NCI-H446 treated with DMSO at 0.1 percent for 48 hours (cell line): ENCODE results near the gene FYCO1.

Experiments
- DNase-seq: peaks from one replicate; lab custom pipeline; 2025; lab: John Stamatoyannopoulos, UW

Gene FYCO1

GRCh38 chr3:45965253-45965652 lies 30.4 kb downstream of the FYCO1 start:
- DNase-seq = no peak

DNA sequence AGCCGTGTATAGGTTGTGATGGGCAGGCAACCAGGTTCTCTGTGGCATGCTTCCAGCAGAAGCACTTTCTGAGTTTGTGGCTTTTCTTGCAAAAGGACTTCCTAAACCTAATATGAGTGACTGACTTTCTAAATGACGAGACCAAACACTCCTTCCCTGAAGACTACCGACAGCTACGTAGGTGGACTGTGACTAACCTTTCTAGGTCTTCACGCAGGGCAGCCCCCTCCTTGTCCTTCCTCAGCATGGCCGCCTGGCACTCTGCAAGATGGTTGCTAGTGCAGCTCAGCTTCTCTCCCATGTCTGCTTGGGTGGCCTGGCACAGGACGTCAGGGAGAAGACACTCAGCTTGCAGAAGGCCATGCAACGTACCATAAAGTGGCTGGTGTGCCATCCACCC lies 31.5 kb downstream of the FYCO1 start:
- no peak for DNase-seq

- DNase-seq = no peak
Observed at GRCh38 chr3:45962033-45962432, 33.6 kb downstream of the FYCO1 start.

GRCh38 chr3:45960289-45960688 lies 35.3 kb downstream of the FYCO1 start:
- no peak for DNase-seq

- DNase-seq = no peak
Observed at GRCh38 chr3:45959201-45959600, 36.4 kb downstream of the FYCO1 start.

DNA sequence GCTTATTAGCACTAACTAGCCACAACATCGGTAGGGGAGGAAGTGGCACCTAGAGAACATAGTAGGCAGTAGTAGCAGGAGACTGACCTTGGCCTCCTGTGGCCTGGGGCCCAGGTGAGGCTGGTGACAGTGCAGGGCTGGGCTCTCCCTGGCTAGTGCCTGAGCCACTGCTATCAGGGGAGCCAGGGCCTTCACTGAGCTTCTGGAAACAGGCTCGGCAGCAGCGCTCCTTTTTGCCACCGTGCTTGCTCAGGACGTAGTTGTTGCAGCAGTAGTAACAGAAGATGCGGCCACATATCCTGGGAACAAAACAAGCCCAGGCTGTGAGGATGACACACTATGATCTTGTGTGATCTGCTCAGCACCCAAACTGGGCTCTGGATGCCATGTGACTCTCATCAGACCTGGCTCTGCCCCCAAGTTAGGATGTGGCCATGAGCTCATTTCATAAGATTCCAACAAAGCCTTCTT lies 37.3 kb downstream of the FYCO1 start:
- no peak for DNase-seq

- DNase-seq = no peak
Observed at GRCh38 chr3:45957586-45957985, 38.0 kb downstream of the FYCO1 start.

DNA sequence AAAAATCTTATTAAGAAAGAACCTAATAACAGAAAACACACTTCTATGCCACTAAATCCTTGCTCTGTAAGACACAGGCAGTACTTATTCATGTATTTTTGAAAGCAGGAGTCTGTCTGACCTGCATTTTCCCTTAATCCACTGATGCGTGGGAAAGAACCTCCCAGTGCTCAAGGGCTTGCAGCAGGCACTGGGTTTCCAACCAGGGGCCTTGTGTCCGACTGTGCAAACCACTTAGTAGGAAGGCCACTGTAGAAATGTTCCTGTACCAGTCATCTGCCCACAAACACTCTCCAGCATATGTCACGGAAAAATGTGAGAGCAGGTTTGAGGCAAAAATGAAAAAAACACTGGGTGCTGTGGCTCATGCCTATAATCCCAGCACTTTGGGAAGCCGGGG lies 39.9 kb downstream of the FYCO1 start:
- no peak for DNase-seq

- DNase-seq = no peak
Observed at GRCh38 chr3:45955017-45955647, 40.5 kb downstream of the FYCO1 start.

DNA sequence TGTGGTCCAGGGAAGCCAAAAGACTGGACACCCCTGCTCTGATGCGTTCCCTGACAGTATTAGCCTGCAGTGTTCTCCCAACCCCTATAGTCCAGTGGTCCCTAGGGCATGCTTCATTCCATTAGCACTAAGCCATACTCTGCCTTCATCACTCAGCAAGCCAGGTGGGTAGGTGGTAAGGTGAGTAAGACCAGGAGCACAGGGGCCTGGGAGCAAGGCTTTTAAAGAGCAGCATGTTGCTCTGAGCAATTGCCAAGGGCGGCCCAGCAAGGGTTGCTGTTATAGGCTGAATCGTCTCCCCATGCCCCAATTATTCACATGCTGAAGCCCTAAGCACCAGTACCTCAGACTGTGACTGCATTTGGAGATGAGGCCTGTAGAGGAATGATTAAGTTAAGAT lies 41.3 kb downstream of the FYCO1 start:
- DNase-seq = no peak

GRCh38 chr3:45953536-45953935 lies 42.1 kb downstream of the FYCO1 start:
- DNase-seq = no peak

DNA sequence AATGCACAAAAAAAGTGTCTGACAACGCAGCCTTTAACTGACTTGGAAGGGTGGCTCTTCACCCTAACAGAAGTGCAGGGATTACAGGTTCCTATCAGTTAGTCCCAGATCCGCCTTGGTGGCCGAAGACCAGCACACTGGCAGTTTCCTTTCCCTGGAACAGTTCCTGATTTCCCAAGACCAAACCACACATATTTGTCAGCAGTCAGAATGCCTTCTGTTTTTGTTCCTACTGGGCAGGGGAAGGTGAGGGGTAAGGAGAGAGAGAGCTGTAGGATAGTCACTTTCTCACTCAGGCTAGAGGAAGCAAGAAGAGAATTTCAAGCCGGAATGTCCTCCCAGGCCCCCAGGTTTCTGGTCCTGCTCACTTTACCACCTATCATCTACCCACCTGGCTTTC lies 43.2 kb downstream of the FYCO1 start:
- no peak for DNase-seq

DNA sequence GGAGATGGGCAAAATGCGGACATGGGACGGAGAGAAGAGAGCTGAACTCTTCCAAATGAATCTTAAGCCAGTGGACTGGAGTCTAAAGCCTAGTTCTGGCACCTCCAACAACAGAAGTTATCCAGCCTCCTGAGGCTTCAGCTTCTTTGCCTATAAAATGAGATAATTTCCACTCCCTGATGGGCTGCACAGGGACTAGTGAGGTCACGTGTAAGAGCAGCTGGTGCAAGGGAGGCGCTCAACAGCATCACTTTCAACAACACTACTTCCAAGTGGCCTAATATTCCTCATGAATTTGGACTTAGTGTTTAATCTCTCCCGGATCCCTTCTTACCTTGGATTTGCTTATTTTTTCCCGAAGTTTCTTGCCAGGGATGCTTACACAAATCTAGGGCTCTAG lies 43.7 kb downstream of the FYCO1 start:
- no peak for DNase-seq

GRCh38 chr3:45950686-45951600 lies 44.7 kb downstream of the FYCO1 start:
- no peak for DNase-seq

GRCh38 chr3:45950131-45950530 lies 45.5 kb downstream of the FYCO1 start:
- DNase-seq = no peak

- no peak for DNase-seq
Observed at GRCh38 chr3:45949432-45949831, 46.2 kb downstream of the FYCO1 start.

DNA sequence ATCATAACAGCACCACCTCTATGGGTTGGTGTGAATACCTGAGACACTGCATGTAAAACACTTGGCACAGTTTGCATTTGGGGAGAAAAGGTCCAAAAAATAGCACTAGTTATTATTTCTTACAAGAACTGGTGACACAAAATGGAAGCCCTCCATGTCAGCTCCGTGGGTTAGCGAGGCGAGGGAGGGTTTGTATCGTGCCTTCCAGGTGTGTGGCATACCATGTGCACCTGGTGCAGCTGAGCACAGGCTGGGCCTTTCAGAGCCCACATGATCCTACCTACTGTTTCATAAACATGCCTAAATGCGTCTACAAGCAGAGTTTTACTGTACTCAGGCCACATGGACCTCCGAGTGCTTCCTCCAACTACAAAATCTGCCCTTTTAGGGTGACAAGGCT lies 46.7 kb downstream of the FYCO1 start:
- no peak for DNase-seq

DNA sequence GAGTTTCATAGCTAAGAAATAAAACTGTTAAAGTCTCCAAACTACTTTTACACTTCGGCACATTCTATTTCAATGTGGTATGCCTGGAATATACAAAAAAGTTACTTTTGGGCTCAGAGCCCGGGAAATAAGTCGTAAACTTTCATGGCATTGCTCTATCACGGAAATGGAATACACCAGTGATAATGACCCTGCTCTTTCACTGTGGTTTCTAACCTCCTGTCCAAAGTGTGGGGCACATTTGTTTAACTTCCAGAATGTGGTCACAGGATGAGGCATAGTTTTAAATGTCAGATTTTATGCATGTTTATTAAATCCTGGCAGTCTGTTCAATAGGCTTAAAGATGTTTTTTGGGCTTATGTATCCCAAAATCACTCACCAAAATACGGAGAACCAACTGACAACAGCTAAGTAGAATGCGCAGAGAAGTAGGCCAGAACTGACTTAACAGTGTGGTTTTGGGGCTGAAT lies 47.3 kb downstream of the FYCO1 start:
- DNase-seq = no peak

GRCh38 chr3:45947361-45947760 lies 48.3 kb downstream of the FYCO1 start:
- no peak for DNase-seq

DNA sequence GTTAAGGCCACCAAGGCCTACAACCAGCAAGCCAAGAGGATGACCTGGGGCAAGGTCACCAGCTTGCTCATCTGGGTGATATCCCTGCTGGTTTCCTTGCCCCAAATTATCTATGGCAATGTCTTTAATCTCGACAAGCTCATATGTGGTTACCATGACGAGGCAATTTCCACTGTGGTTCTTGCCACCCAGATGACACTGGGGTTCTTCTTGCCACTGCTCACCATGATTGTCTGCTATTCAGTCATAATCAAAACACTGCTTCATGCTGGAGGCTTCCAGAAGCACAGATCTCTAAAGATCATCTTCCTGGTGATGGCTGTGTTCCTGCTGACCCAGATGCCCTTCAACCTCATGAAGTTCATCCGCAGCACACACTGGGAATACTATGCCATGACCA lies 48.7 kb downstream of the FYCO1 start:
- no peak for DNase-seq

- DNase-seq = no peak
Observed at GRCh38 chr3:45946307-45946706, 49.3 kb downstream of the FYCO1 start.

DNA sequence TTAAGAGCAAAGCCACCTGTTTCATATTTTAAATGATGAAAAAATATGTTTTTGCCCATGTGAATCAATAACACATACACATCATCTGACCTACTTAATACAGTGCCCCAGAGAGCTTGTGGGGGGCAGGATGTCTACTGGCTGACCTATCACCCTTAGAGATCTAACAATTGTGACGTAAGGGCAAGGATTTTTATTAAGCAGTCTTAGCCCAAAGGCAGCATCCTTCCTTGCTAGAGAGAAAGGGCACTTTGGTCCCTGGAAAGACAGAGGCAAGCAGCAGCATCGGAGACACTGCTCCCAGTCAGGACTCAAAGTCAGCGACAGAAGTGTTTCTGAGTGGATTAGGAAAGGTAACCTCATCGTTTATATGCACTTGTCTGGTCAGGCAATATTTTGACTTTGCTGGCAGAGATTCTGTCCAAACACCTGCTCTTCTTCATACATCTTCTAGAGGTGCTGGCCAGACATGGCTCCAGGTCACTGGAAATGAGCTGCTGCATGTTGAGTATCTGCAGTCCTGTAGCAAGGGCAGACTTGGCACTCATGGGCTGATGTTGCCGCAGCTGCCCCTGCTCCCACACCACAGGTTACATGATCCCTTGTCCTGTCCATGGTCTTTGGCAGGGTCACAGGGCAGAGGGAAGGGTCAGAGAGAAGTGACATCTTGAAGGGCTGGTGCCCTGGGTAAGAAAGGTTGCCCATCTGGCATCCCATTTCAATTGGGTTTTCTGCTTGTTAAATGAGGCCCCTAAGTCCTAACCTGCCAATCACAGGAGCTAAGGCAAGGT lies 50.6 kb downstream of the FYCO1 start:
- DNase-seq = no peak
